Mesodermal cell (in vitro differentiated cells): ENCODE measurements around the gene PAN2.
"Not testable (repeated sequence)": the region's sequence is repeated elsewhere in the genome, so short reads cannot be mapped to it uniquely, and the experiment has no call there.

ENCODE experiments used
- H3K27ac ChIP-seq: 2 replicates; pipeline ENCODE4 v1.7.0; 2013; ENCODE audit warnings: mild to moderate bottlenecking, low read depth, low read length, moderate library complexity; ENCODE audit not compliant: severe bottlenecking
- H3K36me3 ChIP-seq: 2 replicates; pipeline ENCODE4 v1.7.1; 2013; ENCODE audit warnings: mild to moderate bottlenecking, low read length, moderate library complexity; ENCODE audit not compliant: control insufficient read depth, insufficient read depth
- H3K4me1 ChIP-seq: one replicate; pipeline ENCODE4 v1.7.1; 2013; ENCODE audit warnings: mild to moderate bottlenecking, low read length; ENCODE audit not compliant: insufficient read depth, control insufficient read depth, poor library complexity, severe bottlenecking
- H3K4me3 ChIP-seq: 2 replicates; pipeline ENCODE4 v1.7.0; 2013; ENCODE audit warnings: low read length, control low read depth, mild to moderate bottlenecking; ENCODE audit not compliant: insufficient read depth, poor library complexity, severe bottlenecking; ENCODE audit errors: extremely low read depth
- H3K9me3 ChIP-seq: 2 replicates; pipeline ENCODE4 v1.7.1; 2013; ENCODE audit warnings: mild to moderate bottlenecking, low read length, moderate library complexity; ENCODE audit not compliant: control insufficient read depth
- WGBS, 2 experiments: methylation state at CpG; one replicate each; pipeline ENCODE4 v1.1.5; 2013; ENCODE audit warnings: missing lambda C conversion rate in 2 of 2; ENCODE audit not compliant: insufficient coverage in 2 of 2; 5-methylcytosine and 5-hydroxymethylcytosine counted together

Gene PAN2

GRCh38 chr12:56339158-56339422 lies 5.3 kb upstream of the PAN2 start:
- 83 to 100% methylated on average over 1 of the region's 1 CpG for WGBS, 2 experiments
- Histone ChIP-seq H3K36me3 (peaks cover 25% of the 10 kb centered on the region), H3K9me3 (no peaks in the 10 kb centered on the region), H3K4me1 (no peaks in the 10 kb centered on the region), H3K27ac (no peak overlapping the region), H3K4me3 (no peak overlapping the region)

GRCh38 chr12:56338308-56339157 lies 4.7 kb upstream of the PAN2 start, which contains the start of gene IL23A:
TSS of gene IL23A (plus strand) at chr12:56338884. CDS start at chr12:56339045, 161 bp downstream.
- Histone ChIP-seq H3K9me3 (no peaks in the 10 kb centered on the region), H3K4me3 (no peak within 1 kb of the TSS), H3K4me1 (no peaks in the 10 kb centered on the region), H3K36me3 (peaks cover 20% of the 10 kb centered on the region), H3K27ac (no peak within 1 kb of the TSS)
- WGBS, 2 experiments, result 38 to 44% methylated on average over 4 to 6 of the region's 9 CpGs

GRCh38 chr12:56337753-56338251 lies 4.0 kb upstream of the PAN2 start:
- no peak overlapping the region for H3K27ac ChIP-seq
- H3K4me3 ChIP-seq, result no peak overlapping the region
- H3K9me3 ChIP-seq, result no peaks in the 10 kb centered on the region
- peaks cover 6% of the 10 kb centered on the region for H3K4me1 ChIP-seq
- 89 to 91% methylated on average over 6 to 7 of the region's 8 CpGs for WGBS, 2 experiments
- H3K36me3 ChIP-seq, result peaks cover 13% of the 10 kb centered on the region

- no peak overlapping the region for H3K4me3 ChIP-seq
- WGBS, 2 experiments, result 90 to 100% methylated on average over 6 of the region's 9 CpGs
- peaks cover 6% of the 10 kb centered on the region for H3K36me3 ChIP-seq
Observed at GRCh38 chr12:56336361-56337167, 2.8 kb upstream of the PAN2 start.

GRCh38 chr12:56335527-56335926 lies 1.7 kb upstream of the PAN2 start:
- H3K9me3 ChIP-seq, H3K4me3 ChIP-seq, H3K4me1 ChIP-seq, H3K27ac ChIP-seq, H3K36me3 ChIP-seq: not testable (repeated sequence)
- 88 to 95% methylated on average over 4 to 5 of the region's 8 CpGs for WGBS, 2 experiments

More at GRCh38 chr12:56336361-56337167, 2.8 kb upstream of the PAN2 start:
- Histone ChIP-seq H3K27ac (no peak overlapping the region), H3K4me1 (peaks cover 7% of the 10 kb centered on the region), H3K9me3 (no peaks in the 10 kb centered on the region)

GRCh38 chr12:56334490-56334793 lies 642 bp upstream of the PAN2 start:
- 43 to 50% methylated on average over 2 of the region's 6 CpGs for WGBS, 2 experiments

GRCh38 chr12:56333197-56333678 lies 562 bp downstream of the PAN2 start:
- Histone ChIP-seq H3K4me3 (peak overlapping the region; percentile 61), H3K36me3 (peaks cover 2% of the 10 kb centered on the region), H3K9me3 (no peaks in the 10 kb centered on the region), H3K4me1 (peaks cover 7% of the 10 kb centered on the region), H3K27ac (peak overlapping the region; percentile 89)
- 0% methylated on average over 2 of the region's 8 CpGs; no CpG with 5 or more reads in 1 of the 2 experiments for WGBS, 2 experiments

More at GRCh38 chr12:56334490-56334793, 642 bp upstream of the PAN2 start:
- H3K9me3 ChIP-seq, result no peaks in the 10 kb centered on the region
- peak overlapping the region; percentile 61 for H3K4me3 ChIP-seq
- no peaks in the 10 kb centered on the region for H3K36me3 ChIP-seq
- H3K27ac ChIP-seq, result peak overlapping the region; percentile 89
- peaks cover 7% of the 10 kb centered on the region for H3K4me1 ChIP-seq

GRCh38 chr12:56332512-56333196 lies 1.1 kb downstream of the PAN2 start:
- WGBS, 2 experiments, result 96 to 97% methylated on average over 6 to 8 of the region's 11 CpGs
- no peaks in the 10 kb centered on the region for H3K9me3 ChIP-seq
- H3K27ac ChIP-seq, result no peak overlapping the region
- H3K36me3 ChIP-seq, result peaks cover 7% of the 10 kb centered on the region
- peaks cover 7% of the 10 kb centered on the region for H3K4me1 ChIP-seq
- peak overlapping the region; percentile 61 for H3K4me3 ChIP-seq

- Histone ChIP-seq H3K4me1 (peaks cover 7% of the 10 kb centered on the region), H3K4me3 (no peak overlapping the region), H3K36me3 (peaks cover 14% of the 10 kb centered on the region), H3K9me3 (no peaks in the 10 kb centered on the region), H3K27ac (no peak overlapping the region)
- WGBS, 2 experiments, result 60 to 92% methylated on average over 1 to 6 of the region's 7 CpGs
Observed at GRCh38 chr12:56330936-56331490, 2.8 kb downstream of the PAN2 start.

- Histone ChIP-seq H3K4me3 (no peak overlapping the region), H3K27ac (no peak overlapping the region), H3K4me1 (no peaks in the 10 kb centered on the region), H3K9me3 (no peaks in the 10 kb centered on the region), H3K36me3 (peaks cover 50% of the 10 kb centered on the region)
- WGBS, 2 experiments, result 95 to 97% methylated on average over 6 of the region's 6 CpGs
Observed at GRCh38 chr12:56326533-56326932, 7.3 kb downstream of the PAN2 start.
